GM18511 (cell line): ENCODE results near the gene NKX2-3.

Source experiments
- ATAC-seq: cut with Tn5 transposase; IDR thresholded peaks from one replicate; pipeline ENCODE4 v1.9.1; 2021; ENCODE audit warnings: mild to moderate bottlenecking, moderate library complexity; ENCODE audit not compliant: unreplicated experiment

Gene NKX2-3

GRCh38 chr10:99532687-99533495 lies at the start of gene NKX2-3:
NKX2-3 (plus strand) TSS chr10:99532942; CDS start chr10:99533132, 190 bp downstream.
- no peak for ATAC-seq

GRCh38 chr10:99484626-99485581 lies 47.8 kb upstream of the NKX2-3 start:
- no peak for ATAC-seq

- no peak for ATAC-seq
Observed at GRCh38 chr10:99487125-99487807, 45.5 kb upstream of the NKX2-3 start.

GRCh38 chr10:99489271-99489670 lies 43.5 kb upstream of the NKX2-3 start:
- ATAC-seq = no peak

- ATAC-seq = no peak
Observed at GRCh38 chr10:99497343-99498025, 35.3 kb upstream of the NKX2-3 start.

GRCh38 chr10:99506416-99506815 lies 26.3 kb upstream of the NKX2-3 start:
- no peak for ATAC-seq

- no peak for ATAC-seq
Observed at GRCh38 chr10:99507265-99507664, 25.5 kb upstream of the NKX2-3 start.

- ATAC-seq = no peak
Observed at GRCh38 chr10:99513061-99513460, 19.7 kb upstream of the NKX2-3 start.

- ATAC-seq = no peak
Observed at GRCh38 chr10:99519690-99520039, 13.1 kb upstream of the NKX2-3 start.

GRCh38 chr10:99520040-99520846 lies 12.5 kb upstream of the NKX2-3 start:
- ATAC-seq = no peak

GRCh38 chr10:99520847-99521764 lies 11.6 kb upstream of the NKX2-3 start:
- ATAC-seq = no peak

GRCh38 chr10:99521765-99522469 lies 10.8 kb upstream of the NKX2-3 start:
- no peak for ATAC-seq

- ATAC-seq = no peak
Observed at GRCh38 chr10:99522470-99523250, 10.1 kb upstream of the NKX2-3 start.

GRCh38 chr10:99523251-99523773 lies 9.4 kb upstream of the NKX2-3 start:
- no peak for ATAC-seq

- no peak for ATAC-seq
Observed at GRCh38 chr10:99524050-99524666, 8.6 kb upstream of the NKX2-3 start.

- no peak for ATAC-seq
Observed at GRCh38 chr10:99524736-99525380, 7.9 kb upstream of the NKX2-3 start.
